GM10266 (cell line): ENCODE data around the gene HLA-DQA2.
"Not testable (repeated sequence)": the region's sequence is repeated elsewhere in the genome, so short reads cannot be mapped to it uniquely, and the experiment has no call there.

Source experiments
- DNase-seq: peaks from one replicate; pipeline ENCODE4 v3.0.0; 2012; ENCODE audit errors: extremely low spot score
- CTCF ChIP-seq: IDR thresholded peaks from 2 replicates; pipeline ENCODE4 v1.5.1; 2012; ENCODE audit warnings: mild to moderate bottlenecking, low read depth; ENCODE audit not compliant: control insufficient read depth, insufficient read depth; ENCODE audit errors: missing control alignments

HLA-DQA2 gene

DNA sequence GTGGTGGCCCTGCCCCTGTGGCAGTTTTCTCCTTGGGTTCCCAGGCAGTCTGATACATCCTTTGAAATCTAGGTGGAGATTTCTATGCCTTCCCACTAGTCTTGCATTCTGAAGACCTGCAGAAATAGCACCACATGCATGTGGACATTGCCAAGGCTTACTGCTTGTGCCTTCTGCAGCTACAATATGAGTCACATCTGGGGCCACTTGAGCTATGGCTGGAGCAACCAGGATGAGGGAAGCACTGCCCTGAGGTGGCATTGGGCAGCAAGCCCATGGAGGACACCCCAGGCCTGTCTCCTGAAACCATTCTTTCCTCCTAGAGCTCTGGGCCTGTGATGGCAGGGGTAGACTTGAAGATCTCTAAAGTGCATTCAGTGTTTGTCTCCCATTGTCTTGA lies 37.8 kb downstream of the HLA-DQA2 start:
- TF ChIP-seq CTCF: no peak
- no peak for DNase-seq

DNA sequence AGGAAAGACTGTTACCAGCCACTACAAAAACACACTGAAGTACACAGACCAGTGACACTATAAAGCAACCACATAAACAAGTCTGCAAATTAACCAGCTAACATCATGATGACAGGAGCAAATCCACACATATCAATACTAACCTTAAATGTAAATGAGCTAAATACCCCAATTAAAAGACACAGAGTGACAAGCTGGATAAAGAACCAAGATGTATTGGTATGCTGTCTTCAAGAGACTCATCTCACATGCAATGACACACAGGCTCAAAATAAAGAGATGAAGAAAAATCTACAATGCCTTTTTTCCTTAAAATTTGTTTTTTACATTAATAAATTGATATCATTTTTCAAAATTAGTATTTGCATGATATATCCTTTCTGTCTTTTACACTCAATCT lies 41.7 kb downstream of the HLA-DQA2 start:
- not testable (repeated sequence) for DNase-seq

- DNase-seq: peak; percentile 71
- peak; percentile 73 for TF ChIP-seq CTCF
Observed at GRCh38 chr6:32785781-32786533, 44.8 kb downstream of the HLA-DQA2 start.

- no peak for DNase-seq
- TF ChIP-seq CTCF: no peak
Observed at GRCh38 chr6:32790306-32790705, 49.1 kb downstream of the HLA-DQA2 start.

DNA sequence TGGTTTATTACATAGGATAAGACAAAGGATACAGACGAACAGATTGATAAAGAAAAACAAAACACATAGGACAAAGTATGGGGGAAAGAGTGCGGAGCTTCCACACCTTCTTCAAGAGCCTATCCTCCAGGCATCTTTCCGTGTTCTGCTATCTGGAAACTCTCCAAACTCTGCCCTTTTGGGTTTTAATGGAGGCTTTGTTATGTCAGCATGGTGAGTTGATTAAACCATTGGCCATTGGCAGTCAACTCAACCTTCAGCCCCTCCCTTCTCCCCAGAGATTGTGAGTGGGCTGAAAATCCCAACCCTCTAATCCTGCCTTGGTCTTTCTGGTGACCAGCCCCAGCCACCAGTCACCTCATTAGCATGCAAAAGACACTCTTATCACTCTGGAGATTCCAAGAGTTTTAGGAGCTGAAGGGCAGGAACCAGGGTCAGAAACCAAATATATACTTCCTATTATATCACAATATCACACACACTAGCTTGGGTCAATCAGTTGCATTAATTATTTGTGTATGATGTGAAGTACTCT lies 51.8 kb downstream of the HLA-DQA2 start:
- DNase-seq: no peak
- no peak for TF ChIP-seq CTCF

- TF ChIP-seq CTCF: no peak
- no peak for DNase-seq
Observed at GRCh38 chr6:32794510-32794909, 53.3 kb downstream of the HLA-DQA2 start.
